ENCODE results near the gene MRPL1.

The MRPL1 gene

GRCh38 chr4:77854431-77855111 lies 8.1 kb upstream of the MRPL1 start:
- TF ChIP-seq, protein P1, sequence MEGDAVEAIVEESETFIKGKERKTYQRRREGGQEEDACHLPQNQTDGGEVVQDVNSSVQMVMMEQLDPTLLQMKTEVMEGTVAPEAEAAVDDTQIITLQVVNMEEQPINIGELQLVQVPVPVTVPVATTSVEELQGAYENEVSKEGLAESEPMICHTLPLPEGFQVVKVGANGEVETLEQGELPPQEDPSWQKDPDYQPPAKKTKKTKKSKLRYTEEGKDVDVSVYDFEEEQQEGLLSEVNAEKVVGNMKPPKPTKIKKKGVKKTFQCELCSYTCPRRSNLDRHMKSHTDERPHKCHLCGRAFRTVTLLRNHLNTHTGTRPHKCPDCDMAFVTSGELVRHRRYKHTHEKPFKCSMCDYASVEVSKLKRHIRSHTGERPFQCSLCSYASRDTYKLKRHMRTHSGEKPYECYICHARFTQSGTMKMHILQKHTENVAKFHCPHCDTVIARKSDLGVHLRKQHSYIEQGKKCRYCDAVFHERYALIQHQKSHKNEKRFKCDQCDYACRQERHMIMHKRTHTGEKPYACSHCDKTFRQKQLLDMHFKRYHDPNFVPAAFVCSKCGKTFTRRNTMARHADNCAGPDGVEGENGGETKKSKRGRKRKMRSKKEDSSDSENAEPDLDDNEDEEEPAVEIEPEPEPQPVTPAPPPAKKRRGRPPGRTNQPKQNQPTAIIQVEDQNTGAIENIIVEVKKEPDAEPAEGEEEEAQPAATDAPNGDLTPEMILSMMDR (IDR thresholded peaks at IDR 0.05), result no peak

DNA sequence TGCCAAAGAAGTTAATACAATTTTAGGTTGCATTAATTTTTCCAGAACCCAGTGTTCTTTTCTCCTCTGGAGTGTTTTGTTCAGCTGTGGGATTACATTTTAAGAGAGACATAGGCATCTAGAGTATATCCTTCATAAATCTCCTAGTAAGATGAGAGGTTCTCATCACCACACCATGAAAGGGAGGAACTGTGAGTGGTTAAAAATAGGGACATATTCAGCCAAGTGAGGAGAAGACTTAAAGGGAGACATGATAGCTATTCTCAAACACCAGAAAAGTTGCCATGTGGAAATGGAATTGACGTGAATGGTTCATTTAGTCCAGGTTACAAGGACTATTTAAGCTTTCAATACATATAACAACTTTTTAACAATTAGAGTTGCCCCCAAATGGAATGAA lies 6.5 kb upstream of the MRPL1 start:
- TF ChIP-seq, protein P1 (IDR thresholded peaks at IDR 0.05), result no peak

- TF ChIP-seq, protein P1 (IDR thresholded peaks at IDR 0.05), result no peak
Measured at GRCh38 chr4:77859256-77859655, 3.4 kb upstream of the MRPL1 start.

- TF ChIP-seq, protein P1 (IDR thresholded peaks at IDR 0.05), result no peak
Measured at GRCh38 chr4:77861495-77861894, 1.1 kb upstream of the MRPL1 start.

DNA sequence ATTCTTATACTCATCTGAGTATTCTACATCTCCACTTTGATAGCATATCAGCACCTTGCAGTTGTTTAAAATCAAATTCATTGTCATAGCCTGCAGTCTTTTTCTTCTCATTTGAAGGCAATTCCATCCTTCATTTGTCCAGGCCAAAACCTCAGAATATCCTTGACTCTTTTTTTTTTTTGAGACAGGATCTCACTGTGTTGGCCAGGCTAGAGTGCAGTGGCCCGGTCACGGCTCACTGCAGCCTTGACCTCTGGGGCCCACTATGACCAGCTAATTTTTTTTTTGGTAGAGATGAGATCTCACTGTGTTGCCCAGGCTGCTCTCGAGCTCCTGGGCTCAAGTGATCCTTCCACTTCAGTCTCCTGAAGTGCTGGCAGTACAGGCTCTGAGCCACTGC lies 2.6 kb downstream of the MRPL1 start:
- TF ChIP-seq, protein P1 (IDR thresholded peaks at IDR 0.05), result no peak

DNA sequence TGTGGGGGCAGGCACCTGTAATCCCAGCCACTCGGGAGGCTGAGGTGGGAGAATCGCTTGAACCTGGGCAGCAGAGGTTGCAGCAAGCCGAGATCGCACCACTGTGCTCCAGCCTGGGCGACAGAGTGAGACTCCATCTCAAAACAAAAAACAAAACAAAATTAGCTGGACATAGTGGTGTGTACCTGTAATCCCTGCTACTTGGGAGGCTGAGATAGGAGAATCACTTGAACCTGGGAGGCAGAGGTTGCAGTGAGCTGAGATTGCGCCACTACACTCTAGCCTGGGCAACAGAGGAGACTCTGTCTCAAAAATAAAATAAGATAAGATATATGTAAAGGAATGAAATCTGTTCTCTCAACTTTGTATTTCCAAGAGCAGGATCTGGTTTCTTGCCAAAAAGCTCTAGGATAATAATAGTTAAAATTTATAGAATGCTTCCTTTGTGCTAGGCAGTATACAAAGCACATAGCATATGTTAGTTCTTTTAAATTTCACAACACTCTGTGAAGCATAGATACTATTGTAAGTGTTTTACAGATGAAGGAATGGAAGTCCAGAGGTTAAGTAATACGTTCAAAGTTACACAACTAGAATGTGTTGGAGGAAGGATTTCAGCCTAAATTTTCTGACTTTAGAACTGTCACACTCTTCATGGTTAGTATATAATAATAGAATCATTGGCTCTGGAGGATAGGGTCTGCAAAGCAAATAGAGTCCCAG lies 10.3 kb downstream of the MRPL1 start:
- TF ChIP-seq, protein P1 (IDR thresholded peaks at IDR 0.05), result no peak

- TF ChIP-seq, protein P1 (IDR thresholded peaks at IDR 0.05), result no peak
Measured at GRCh38 chr4:77877167-77877566, 14.5 kb downstream of the MRPL1 start.
